ENCODE results near the gene MYBL2.
"Not testable (repeated sequence)": the region's sequence is repeated elsewhere in the genome, so short reads cannot be mapped to it uniquely, and the experiment has no call there.

The MYBL2 gene

DNA sequence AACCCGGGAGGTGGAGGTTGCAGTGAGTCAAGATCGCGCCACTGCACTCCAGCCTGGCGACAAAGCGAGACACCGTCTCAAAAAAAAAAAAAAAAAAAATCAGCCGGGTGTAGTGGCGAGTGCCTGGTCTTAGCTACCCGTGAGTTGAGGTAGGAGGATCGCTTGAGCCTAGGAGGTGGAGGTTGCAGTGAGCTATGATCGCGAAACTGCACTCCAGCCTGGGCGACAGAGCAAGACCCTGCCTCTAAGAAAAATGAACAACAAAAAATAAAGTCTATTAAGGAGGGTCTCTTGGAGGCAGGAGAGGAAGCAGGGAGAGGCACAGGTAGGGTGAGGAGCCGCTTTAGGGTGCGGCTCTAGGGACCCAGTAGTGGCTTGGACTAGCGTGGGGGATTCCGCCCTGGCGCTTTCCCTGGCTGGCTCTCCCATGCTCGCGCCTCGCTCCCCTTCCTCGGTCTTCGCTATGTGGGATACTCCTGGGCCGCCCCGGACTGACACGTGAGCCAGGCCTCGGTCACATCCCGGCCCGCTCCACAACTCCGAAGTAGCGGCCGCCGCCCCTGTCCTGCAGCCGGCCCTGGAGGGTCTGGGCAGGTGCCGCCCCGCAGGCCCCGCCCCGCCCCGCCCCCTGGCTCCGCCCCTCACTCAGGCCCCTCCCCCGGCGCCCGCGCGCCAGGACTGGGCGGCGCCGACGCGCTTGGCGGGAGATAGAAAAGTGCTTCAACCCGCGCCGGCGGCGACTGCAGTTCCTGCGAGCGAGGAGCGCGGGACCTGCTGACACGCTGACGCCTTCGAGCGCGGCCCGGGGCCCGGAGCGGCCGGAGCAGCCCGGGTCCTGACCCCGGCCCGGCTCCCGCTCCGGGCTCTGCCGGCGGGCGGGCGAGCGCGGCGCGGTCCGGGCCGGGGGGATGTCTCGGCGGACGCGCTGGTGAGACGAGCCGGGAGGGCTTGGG lies at the start of gene MYBL2:
TSS of gene MYBL2 (plus strand) at position 739 of the 953 bp plus-strand sequence. CDS start at position 909, 170 bp downstream.
- Mint-ChIP-seq H3K36me3 (no peaks in the 10 kb centered on the region), H3K4me1 (ENCODE audit: low read depth) (peaks cover 2% of the 10 kb centered on the region), H3K9me3 (ENCODE audit: low read depth) (no peaks in the 10 kb centered on the region), H3K27me3 (peaks cover 14% of the 10 kb centered on the region), H3K27ac (no peak within 1 kb of the TSS), H3K4me3 (peak within 1 kb of the TSS; percentile 77)

- Mint-ChIP-seq H3K4me1 (ENCODE audit: low read depth) (no peaks in the 10 kb centered on the region), H3K36me3 (peaks cover 19% of the 10 kb centered on the region), H3K27ac (no peak overlapping the region), H3K9me3 (ENCODE audit: low read depth) (no peaks in the 10 kb centered on the region), H3K27me3 (no peaks in the 10 kb centered on the region), H3K4me3 (no peak overlapping the region)
These were observed 35.3 kb upstream of the MYBL2 start for GRCh38 chr20:43631598-43631997.

GRCh38 chr20:43636429-43636828 lies 30.5 kb upstream of the MYBL2 start:
- Mint-ChIP-seq H3K27me3 (no peaks in the 10 kb centered on the region), H3K27ac (no peak overlapping the region), H3K4me3 (no peak overlapping the region), H3K36me3 (peaks cover 18% of the 10 kb centered on the region), H3K9me3 (ENCODE audit: low read depth) (no peaks in the 10 kb centered on the region), H3K4me1 (ENCODE audit: low read depth) (no peaks in the 10 kb centered on the region)

- peaks cover 10% of the 10 kb centered on the region for H3K36me3 Mint-ChIP-seq
- H3K27ac Mint-ChIP-seq, result no peak overlapping the region
- H3K27me3 Mint-ChIP-seq, result no peaks in the 10 kb centered on the region
- H3K9me3 Mint-ChIP-seq (ENCODE audit: low read depth), result no peaks in the 10 kb centered on the region
- H3K4me3 Mint-ChIP-seq, result no peak overlapping the region
- no peaks in the 10 kb centered on the region for H3K4me1 Mint-ChIP-seq (ENCODE audit: low read depth)
These were observed 24.4 kb upstream of the MYBL2 start for GRCh38 chr20:43642548-43642947.

- Mint-ChIP-seq H3K9me3 (ENCODE audit: low read depth) (no peaks in the 10 kb centered on the region), H3K4me3 (no peak overlapping the region), H3K27ac (no peak overlapping the region), H3K36me3 (peaks cover 5% of the 10 kb centered on the region), H3K4me1 (ENCODE audit: low read depth) (no peaks in the 10 kb centered on the region), H3K27me3 (no peaks in the 10 kb centered on the region)
These were observed 15.9 kb upstream of the MYBL2 start for GRCh38 chr20:43650997-43651525.

DNA sequence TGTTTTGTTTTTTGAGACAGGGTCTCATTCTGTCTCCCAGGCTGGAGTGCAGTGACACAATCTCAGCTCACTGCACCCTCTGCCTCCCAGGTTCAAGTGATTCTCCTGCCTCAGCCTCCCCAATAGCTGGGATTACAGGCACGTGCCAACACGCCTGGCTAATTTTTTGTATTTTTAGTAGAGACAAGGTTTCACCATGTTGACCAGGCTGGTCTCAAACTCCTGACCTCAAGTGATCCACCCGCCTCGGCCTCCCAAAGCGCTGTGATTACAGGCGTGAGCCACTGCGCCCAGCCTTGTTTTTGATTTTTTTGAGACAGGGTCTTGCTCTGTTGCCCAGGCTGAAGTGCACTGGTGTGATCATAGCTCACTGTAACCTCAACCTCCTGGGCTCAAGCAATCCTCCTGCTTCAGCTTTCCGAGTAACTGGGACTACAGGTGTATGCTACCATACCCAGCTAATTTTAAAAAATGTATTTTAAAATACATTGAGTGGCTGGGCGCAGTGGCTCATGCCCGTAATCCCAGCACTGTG lies 15.2 kb upstream of the MYBL2 start:
- H3K9me3 Mint-ChIP-seq (ENCODE audit: low read depth); H3K4me1 Mint-ChIP-seq (ENCODE audit: low read depth); H3K27me3 Mint-ChIP-seq; H3K4me3 Mint-ChIP-seq; H3K27ac Mint-ChIP-seq; H3K36me3 Mint-ChIP-seq: not testable (repeated sequence)

GRCh38 chr20:43653966-43654365 lies 12.9 kb upstream of the MYBL2 start:
- peak overlapping the region; percentile 28 for H3K27ac Mint-ChIP-seq
- no peak overlapping the region for H3K4me3 Mint-ChIP-seq
- no peaks in the 10 kb centered on the region for H3K9me3 Mint-ChIP-seq (ENCODE audit: low read depth)

DNA sequence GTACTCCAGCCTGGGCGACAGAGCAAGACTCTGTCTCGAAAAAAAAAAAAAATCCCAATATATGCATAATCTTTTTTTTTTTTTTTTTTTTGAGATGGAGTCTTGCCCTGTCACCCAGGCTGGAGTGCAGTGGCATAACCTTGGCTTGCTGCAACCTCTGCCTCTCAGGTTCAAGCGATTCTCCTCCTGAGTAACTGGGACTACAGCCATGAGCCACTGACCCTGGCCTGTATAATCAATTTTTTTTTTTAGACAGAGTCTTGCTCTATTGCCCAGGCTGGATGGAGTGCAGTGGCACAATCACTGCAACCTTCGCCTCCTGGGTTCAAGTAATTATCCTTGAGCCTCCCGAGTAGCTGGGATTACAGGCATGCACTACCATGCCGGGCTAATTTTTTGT lies 11.7 kb upstream of the MYBL2 start:
- H3K36me3 Mint-ChIP-seq; H3K9me3 Mint-ChIP-seq (ENCODE audit: low read depth); H3K27me3 Mint-ChIP-seq; H3K4me3 Mint-ChIP-seq; H3K27ac Mint-ChIP-seq: not testable (repeated sequence)
- peaks cover 10% of the 10 kb centered on the region for H3K4me1 Mint-ChIP-seq (ENCODE audit: low read depth)

More at GRCh38 chr20:43653966-43654365, 12.9 kb upstream of the MYBL2 start:
- H3K4me1 Mint-ChIP-seq (ENCODE audit: low read depth), result peaks cover 9% of the 10 kb centered on the region
- H3K27me3 Mint-ChIP-seq, result no peaks in the 10 kb centered on the region
- no peaks in the 10 kb centered on the region for H3K36me3 Mint-ChIP-seq

DNA sequence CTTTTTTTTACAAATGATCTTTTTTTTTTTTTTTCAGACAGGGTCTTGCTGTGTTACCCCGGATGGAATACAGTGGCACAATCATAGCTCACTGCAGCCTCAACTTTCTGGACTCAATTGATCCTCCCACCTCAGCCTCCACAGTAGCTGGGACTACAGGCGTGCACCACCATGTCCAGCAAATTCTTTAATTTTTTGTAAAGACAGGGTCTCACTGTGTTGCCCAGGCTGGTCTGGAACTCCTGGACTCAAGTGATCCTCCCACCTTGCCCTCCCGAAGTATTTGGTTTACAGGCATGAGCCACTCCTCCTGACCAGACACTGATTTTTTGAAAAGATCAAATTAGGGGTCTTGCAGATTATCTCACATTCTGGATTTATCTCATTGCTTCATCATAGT lies 11.0 kb upstream of the MYBL2 start:
- Mint-ChIP-seq H3K27ac (no peak overlapping the region), H3K9me3 (ENCODE audit: low read depth) (no peaks in the 10 kb centered on the region), H3K36me3 (no peaks in the 10 kb centered on the region), H3K4me1 (ENCODE audit: low read depth) (peaks cover 10% of the 10 kb centered on the region), H3K27me3 (no peaks in the 10 kb centered on the region), H3K4me3 (peak overlapping the region; percentile 92)

DNA sequence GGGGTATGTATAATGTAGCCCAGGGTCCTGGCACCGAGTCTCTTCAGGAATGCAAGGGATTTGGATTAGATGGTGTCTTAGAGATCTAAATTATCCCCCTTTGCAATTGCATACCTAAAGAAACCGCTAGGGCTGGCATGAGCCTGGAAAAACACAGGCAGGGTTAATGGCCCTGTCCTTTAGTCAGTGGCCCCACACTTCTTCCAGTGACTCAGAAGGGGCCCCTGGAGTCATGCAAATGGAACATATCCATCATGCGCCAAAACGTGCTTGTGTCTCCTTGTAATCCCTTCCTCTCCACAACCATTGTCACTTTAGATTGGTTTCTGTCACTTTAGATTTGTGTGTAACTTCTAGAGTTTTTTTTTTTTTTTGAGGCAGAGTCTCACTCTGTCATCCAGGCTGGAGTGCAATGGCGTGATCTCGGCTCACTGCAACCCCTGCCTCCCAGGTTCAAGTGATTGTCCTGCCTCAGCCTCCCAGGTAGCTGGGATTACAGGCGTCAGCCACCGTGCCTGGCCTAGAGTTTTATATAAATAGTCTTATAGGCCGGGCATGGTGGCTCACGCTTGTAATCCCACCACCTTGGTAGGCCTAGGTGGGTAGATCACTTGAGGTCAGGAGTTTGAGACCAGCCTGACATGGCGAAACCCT lies 8.7 kb upstream of the MYBL2 start:
- Mint-ChIP-seq H3K27ac (peak overlapping the region; percentile 93), H3K36me3 (no peaks in the 10 kb centered on the region), H3K4me1 (ENCODE audit: low read depth) (peaks cover 10% of the 10 kb centered on the region), H3K9me3 (ENCODE audit: low read depth) (no peaks in the 10 kb centered on the region), H3K27me3 (no peaks in the 10 kb centered on the region), H3K4me3 (peak overlapping the region; percentile 92)

GRCh38 chr20:43658723-43659419 lies 8.0 kb upstream of the MYBL2 start:
- Mint-ChIP-seq H3K27ac (no peak overlapping the region), H3K4me1 (ENCODE audit: low read depth) (peaks cover 10% of the 10 kb centered on the region), H3K36me3 (no peaks in the 10 kb centered on the region), H3K4me3 (no peak overlapping the region), H3K9me3 (ENCODE audit: low read depth) (no peaks in the 10 kb centered on the region), H3K27me3 (no peaks in the 10 kb centered on the region)

GRCh38 chr20:43662943-43663655 lies 3.8 kb upstream of the MYBL2 start:
- H3K27ac Mint-ChIP-seq, result no peak overlapping the region
- H3K9me3 Mint-ChIP-seq (ENCODE audit: low read depth), result no peaks in the 10 kb centered on the region
- H3K4me3 Mint-ChIP-seq, result no peak overlapping the region
- no peaks in the 10 kb centered on the region for H3K36me3 Mint-ChIP-seq
- H3K27me3 Mint-ChIP-seq, result no peaks in the 10 kb centered on the region
- peaks cover 5% of the 10 kb centered on the region for H3K4me1 Mint-ChIP-seq (ENCODE audit: low read depth)

GRCh38 chr20:43665466-43666176 lies 1.3 kb upstream of the MYBL2 start:
- Mint-ChIP-seq H3K4me1 (ENCODE audit: low read depth) (peaks cover 2% of the 10 kb centered on the region), H3K4me3 (peak overlapping the region; percentile 77), H3K27me3 (peaks cover 12% of the 10 kb centered on the region), H3K27ac (no peak overlapping the region), H3K36me3 (no peaks in the 10 kb centered on the region), H3K9me3 (ENCODE audit: low read depth) (no peaks in the 10 kb centered on the region)

Data from activated naive CD8-positive, alpha-beta T cell (primary cell).